ENCODE data around the gene IL1RAPL1.

DNA sequence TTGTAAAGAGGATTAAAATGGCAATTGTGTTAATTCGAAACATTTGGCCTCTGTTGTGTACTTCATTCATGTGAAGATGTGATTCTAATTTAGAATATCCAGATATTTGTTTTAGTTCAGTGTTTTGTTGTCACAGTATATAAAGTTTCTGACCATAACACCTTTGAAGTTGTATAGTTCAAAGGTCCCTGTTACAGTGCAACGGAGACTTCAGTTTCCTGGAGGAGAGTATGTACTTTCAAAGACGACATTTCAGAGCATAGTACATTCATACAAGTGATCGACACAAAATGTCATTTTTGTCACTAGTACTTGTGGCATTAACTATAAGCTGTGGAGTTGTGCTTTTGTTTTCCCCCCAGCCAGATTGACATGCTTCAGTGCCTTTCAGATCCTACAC is 1255.3 kb downstream of the IL1RAPL1 start:
- TF ChIP-seq CTCF (conservative IDR thresholded peaks at IDR 0.05 in 1 of 2, IDR thresholded peaks at IDR 0.05 in 1 of 2; ENCODE audit: extremely low read depth in 1 of 2, insufficient read depth in 1 of 2, low read depth in 1 of 2, low read length in 2 of 2) (no peak), EZH2 (IDR thresholded peaks at IDR 0.05; ENCODE audit: borderline replicate concordance, low read length) (no peak)

Measured in mammary epithelial cell (primary cell).